ENCODE data around the gene TRAF3IP3. TPM values are rescaled to one million over a fixed set of nuclear protein-coding genes. Genes with fewer than 3 reads are reported as not detected.

The TRAF3IP3 gene
- total RNA-seq = 0.85 to 1.2 TPM (median 1.1 TPM) in 3 replicates

GRCh38 chr1:209755926-209756614, at the start of gene TRAF3IP3:
Gene TRAF3IP3 (plus strand): TSS chr1:209756053. CDS start chr1:209760040, 3,987 bp downstream.
- DNase-seq (ENCODE audit: low spot score in 2 of 2, unreplicated experiment in 2 of 2) = no peak
- H3K27me3 Mint-ChIP-seq (ENCODE audit: low read depth) = peaks cover 15% of the 10 kb centered on the region
- no peaks in the 10 kb centered on the region for H3K9me3 Mint-ChIP-seq
- H3K27ac Mint-ChIP-seq = no peak within 1 kb of the TSS
- no peaks in the 10 kb centered on the region for H3K36me3 Mint-ChIP-seq
- H3K4me1 Mint-ChIP-seq = no peaks in the 10 kb centered on the region
- no peak within 1 kb of the TSS for H3K4me3 Mint-ChIP-seq
- no peak for TF ChIP-seq CTCF (IDR thresholded peaks at IDR 0.05; ENCODE audit: unreplicated experiment)

DNA sequence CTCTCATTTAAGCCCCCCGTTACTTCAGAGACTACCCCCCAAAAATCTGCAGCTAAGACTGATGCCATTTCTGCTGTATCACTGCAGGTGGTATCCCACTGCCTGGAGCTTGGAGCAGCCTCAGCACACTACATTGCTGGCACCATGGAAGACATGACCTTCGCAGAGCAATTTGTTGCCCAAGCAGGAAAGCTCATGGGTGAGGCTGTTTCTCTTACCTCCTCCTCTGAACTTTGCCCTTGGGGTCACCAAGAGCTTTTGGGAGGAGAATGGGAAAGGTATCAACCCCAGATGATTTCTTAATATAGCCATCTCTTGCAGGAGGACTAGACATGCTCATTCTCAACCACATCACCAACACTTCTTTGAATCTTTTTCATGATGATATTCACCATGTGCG, 49.2 kb upstream of the TRAF3IP3 start:
- peaks cover 19% of the 10 kb centered on the region for H3K27me3 Mint-ChIP-seq (ENCODE audit: low read depth)
- H3K4me1 Mint-ChIP-seq = peaks cover 27% of the 10 kb centered on the region
- H3K36me3 Mint-ChIP-seq = no peaks in the 10 kb centered on the region
- H3K9me3 Mint-ChIP-seq = no peaks in the 10 kb centered on the region
- no peak overlapping the region for H3K27ac Mint-ChIP-seq
- H3K4me3 Mint-ChIP-seq = no peak overlapping the region
- no peak for DNase-seq (ENCODE audit: low spot score in 2 of 2, unreplicated experiment in 2 of 2)
- no peak for TF ChIP-seq CTCF (IDR thresholded peaks at IDR 0.05; ENCODE audit: unreplicated experiment)

- peaks cover 27% of the 10 kb centered on the region for H3K4me1 Mint-ChIP-seq
- no peaks in the 10 kb centered on the region for H3K36me3 Mint-ChIP-seq
- H3K27ac Mint-ChIP-seq = no peak overlapping the region
- H3K27me3 Mint-ChIP-seq (ENCODE audit: low read depth) = peaks cover 16% of the 10 kb centered on the region
- H3K4me3 Mint-ChIP-seq = no peak overlapping the region
- H3K9me3 Mint-ChIP-seq = no peaks in the 10 kb centered on the region
- TF ChIP-seq CTCF (IDR thresholded peaks at IDR 0.05; ENCODE audit: unreplicated experiment) = no peak
- DNase-seq (ENCODE audit: low spot score in 2 of 2, unreplicated experiment in 2 of 2) = no peak
These were observed 48.5 kb upstream of the TRAF3IP3 start for GRCh38 chr1:209707308-209707707.

- H3K4me3 Mint-ChIP-seq = no peak overlapping the region
- peaks cover 16% of the 10 kb centered on the region for H3K27me3 Mint-ChIP-seq (ENCODE audit: low read depth)
- no peak for DNase-seq (ENCODE audit: low spot score in 2 of 2, unreplicated experiment in 2 of 2)
- TF ChIP-seq CTCF (IDR thresholded peaks at IDR 0.05; ENCODE audit: unreplicated experiment) = no peak
- peaks cover 27% of the 10 kb centered on the region for H3K4me1 Mint-ChIP-seq
- H3K27ac Mint-ChIP-seq = no peak overlapping the region
- H3K9me3 Mint-ChIP-seq = no peaks in the 10 kb centered on the region
- H3K36me3 Mint-ChIP-seq = no peaks in the 10 kb centered on the region
These were observed 47.6 kb upstream of the TRAF3IP3 start for GRCh38 chr1:209708297-209708696.

DNA sequence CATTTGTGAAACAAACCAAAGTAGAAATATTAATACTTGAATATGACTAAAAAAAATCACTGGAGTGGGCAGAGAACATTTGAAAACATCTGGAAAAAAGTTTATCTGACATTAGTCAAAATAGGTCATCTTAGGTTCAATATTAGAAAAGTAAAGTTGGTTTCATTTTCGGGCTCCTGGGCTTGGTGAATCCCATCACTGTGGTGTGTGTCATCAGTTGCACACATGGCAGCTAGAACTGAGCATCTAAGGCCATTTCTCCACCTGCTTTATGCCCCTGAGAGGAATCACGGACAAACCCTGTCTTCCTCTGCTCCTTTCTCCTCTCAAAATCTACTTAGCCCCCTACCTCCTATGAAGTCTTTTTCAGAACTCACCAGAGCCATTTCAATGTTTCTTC, 45.8 kb upstream of the TRAF3IP3 start:
- H3K36me3 Mint-ChIP-seq = no peaks in the 10 kb centered on the region
- no peaks in the 10 kb centered on the region for H3K9me3 Mint-ChIP-seq
- peaks cover 29% of the 10 kb centered on the region for H3K4me1 Mint-ChIP-seq
- no peak overlapping the region for H3K4me3 Mint-ChIP-seq
- DNase-seq (ENCODE audit: low spot score in 2 of 2, unreplicated experiment in 2 of 2) = no peak
- H3K27ac Mint-ChIP-seq = no peak overlapping the region
- TF ChIP-seq CTCF (IDR thresholded peaks at IDR 0.05; ENCODE audit: unreplicated experiment) = no peak
- H3K27me3 Mint-ChIP-seq (ENCODE audit: low read depth) = peaks cover 12% of the 10 kb centered on the region

All from mesothelial cell of epicardium (in vitro differentiated cells).